Right lobe of liver (tissue), 4 donors: Measurements from ENCODE around the gene GNB1L.

ENCODE experiments used
- CTCF ChIP-seq, 4 donors: fragments of 200-600 bp in 3 of 4; fragments of 450-650 bp in 1 of 4; IDR thresholded peaks; one replicate each; pipeline versions ENCODE4 v1.5.1 to v1.8.0; 2016 to 2022; ENCODE audit warnings: antibody characterized with exemption in 4 of 4, mild to moderate bottlenecking in 2 of 4
- POLR2A ChIP-seq: fragments of 450-650 bp; IDR thresholded peaks from one replicate; pipeline ENCODE4 v1.6.1; 2017; ENCODE audit warnings: antibody characterized with exemption, mild to moderate bottlenecking
- donor health status: DM: no; HTN: no; CAD: no.
- donor health status: DM: no; HTN: no; CAD: no.
- donor health status: DM: no; HTN: yes; CAD: no.

- TF ChIP-seq CTCF (IDR thresholded peaks at IDR 0.05) (no peak), POLR2A (no peak)
Measured at GRCh38 chr22:19893363-19893762, 38.7 kb upstream of the GNB1L start.
